SK-N-MC (cell line): ENCODE measurements around the gene HRH1.

Source experiments
- DNase-seq: peaks from one replicate; pipeline ENCODE4 v3.0.0-alpha.2; 2011; ENCODE audit warnings: low read depth, low spot score
- H3K27ac ChIP-seq: fragments of 200-600 bp; sonication (generic); 2 replicates; pipeline ENCODE4 v1.5.1; 2016; ENCODE audit warnings: mixed run types
- H3K36me3 ChIP-seq: fragments of 200-600 bp; sonication (generic); 2 replicates; pipeline ENCODE4 v1.6.1; 2017; ENCODE audit warnings: antibody characterized with exemption, low read length, mixed read lengths; ENCODE audit not compliant: insufficient read depth
- H3K4me3 ChIP-seq: fragments of 200-600 bp; sonication (generic); 2 replicates; pipeline ENCODE4 v1.5.1; 2016
- H3K9ac ChIP-seq: fragments of 200-600 bp; sonication (generic); 2 replicates; pipeline ENCODE4 v1.8.0; 2017; ENCODE audit warnings: mixed run types, mixed read lengths; ENCODE audit not compliant: insufficient read length
- H3K9me3 ChIP-seq: fragments of 200-600 bp; sonication (generic); 2 replicates; pipeline ENCODE4 v1.6.1; 2017; ENCODE audit warnings: low read depth, mild to moderate bottlenecking, antibody characterized with exemption, low read length, moderate library complexity, mixed read lengths
- EZH2 ChIP-seq: fragments of 200-600 bp; sonication (generic); IDR thresholded peaks from one replicate; pipeline ENCODE4 v1.6.1; 2017; ENCODE audit warnings: antibody characterized with exemption
- FOXP2 ChIP-seq: optimal IDR thresholded peaks from 2 replicates; pipeline ENCODE3; 2011; ENCODE audit warnings: mild to moderate bottlenecking, moderate library complexity; ENCODE audit not compliant: insufficient read depth; ENCODE audit errors: extremely low read length, control extremely low read depth
- POLR2AphosphoS5 ChIP-seq: IDR thresholded peaks from 2 replicates; pipeline ENCODE4 v1.6.1; 2012; ENCODE audit warnings: mild to moderate bottlenecking, low read depth, low read length, borderline replicate concordance

HRH1 gene

DNA sequence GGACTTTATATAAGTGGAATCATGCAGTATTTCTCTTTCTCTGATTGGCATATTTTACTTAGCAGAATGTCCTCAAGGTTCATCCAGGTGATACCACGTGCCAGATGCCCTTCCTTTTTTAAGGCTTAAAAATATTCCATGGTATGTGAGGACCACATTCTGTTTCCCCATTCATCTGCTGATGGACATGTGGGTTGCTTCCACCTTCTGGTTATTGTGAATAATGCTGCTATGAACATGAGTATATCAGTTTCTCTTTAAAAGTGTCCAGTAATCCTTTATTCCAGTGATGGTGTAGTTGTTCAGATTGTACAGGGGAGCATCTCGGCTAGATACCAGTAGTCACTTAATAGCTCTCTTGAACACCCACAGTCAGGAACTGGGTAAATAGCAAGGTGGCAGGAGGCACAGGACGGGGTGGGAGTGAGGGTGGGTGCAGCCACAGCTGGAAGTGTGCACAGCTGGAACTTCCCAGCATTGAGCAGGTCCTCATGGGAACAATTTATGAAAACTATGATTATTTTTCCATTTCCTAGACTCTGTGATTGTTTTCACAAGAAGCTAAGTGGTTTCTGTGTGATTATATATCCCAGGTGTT lies 67.6 kb downstream of the HRH1 start:
- DNase-seq = no peak
- H3K9me3 ChIP-seq = no peaks in the 10 kb centered on the region
- no peak overlapping the region for H3K9ac ChIP-seq
- no peak overlapping the region for H3K27ac ChIP-seq
- no peak overlapping the region for H3K4me3 ChIP-seq
- TF ChIP-seq POLR2AphosphoS5 (no peak), EZH2 (no peak), FOXP2 (no peak)
- no peaks in the 10 kb centered on the region for H3K36me3 ChIP-seq

DNA sequence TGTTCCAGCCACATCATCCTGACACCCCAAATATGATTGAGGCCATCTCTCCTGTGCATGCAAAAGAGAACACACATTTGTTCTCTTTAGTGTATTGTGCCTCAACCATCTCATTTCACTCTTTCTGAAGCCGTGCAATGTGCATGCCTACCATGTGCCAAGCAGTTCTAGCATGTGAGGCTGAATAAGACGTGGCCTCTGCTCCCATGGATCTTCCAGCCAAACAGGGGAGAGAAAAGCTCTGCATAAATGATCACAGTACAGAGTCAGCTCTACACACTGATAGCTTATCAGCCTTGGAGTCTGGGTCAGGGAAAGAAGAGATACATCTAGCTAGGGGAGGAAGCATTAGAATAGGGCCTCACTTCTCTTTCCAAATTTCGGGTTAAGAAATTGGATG lies 69.7 kb downstream of the HRH1 start:
- H3K27ac ChIP-seq = no peak overlapping the region
- TF ChIP-seq EZH2 = no peak
- no peak for TF ChIP-seq POLR2AphosphoS5
- TF ChIP-seq FOXP2 = no peak
- H3K36me3 ChIP-seq = no peaks in the 10 kb centered on the region
- H3K4me3 ChIP-seq = no peak overlapping the region
- no peak overlapping the region for H3K9ac ChIP-seq
- no peaks in the 10 kb centered on the region for H3K9me3 ChIP-seq
- no peak for DNase-seq

GRCh38 chr3:11224870-11225229 lies 70.6 kb downstream of the HRH1 start:
- no peak overlapping the region for H3K4me3 ChIP-seq

DNA sequence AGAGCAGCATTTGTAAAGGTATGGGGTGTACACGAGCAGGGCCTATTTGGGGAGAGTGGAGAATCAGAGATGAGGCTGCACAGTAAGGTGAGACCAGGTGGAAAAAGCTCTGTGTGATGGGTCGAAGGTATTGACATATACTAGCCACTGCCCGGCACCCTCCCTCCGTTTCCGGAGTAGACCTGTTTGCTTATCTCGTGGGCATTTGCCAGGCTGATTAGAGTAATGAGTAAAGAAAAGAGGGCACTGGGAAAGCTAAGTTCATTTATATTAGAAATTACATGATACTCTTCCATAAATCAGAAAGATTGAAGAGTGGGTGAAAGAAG lies 71.7 kb downstream of the HRH1 start:
- DNase-seq = no peak
- TF ChIP-seq FOXP2 (no peak), POLR2AphosphoS5 (no peak), EZH2 (no peak)
- Histone ChIP-seq H3K4me3 (no peak overlapping the region), H3K27ac (no peak overlapping the region), H3K9ac (no peak overlapping the region), H3K36me3 (no peaks in the 10 kb centered on the region), H3K9me3 (no peaks in the 10 kb centered on the region)

More at GRCh38 chr3:11224870-11225229, 70.6 kb downstream of the HRH1 start:
- Histone ChIP-seq H3K36me3 (no peaks in the 10 kb centered on the region), H3K27ac (no peak overlapping the region), H3K9me3 (no peaks in the 10 kb centered on the region), H3K9ac (no peak overlapping the region)
- DNase-seq = no peak
- TF ChIP-seq EZH2 = no peak
- TF ChIP-seq FOXP2 = no peak
- no peak for TF ChIP-seq POLR2AphosphoS5

DNA sequence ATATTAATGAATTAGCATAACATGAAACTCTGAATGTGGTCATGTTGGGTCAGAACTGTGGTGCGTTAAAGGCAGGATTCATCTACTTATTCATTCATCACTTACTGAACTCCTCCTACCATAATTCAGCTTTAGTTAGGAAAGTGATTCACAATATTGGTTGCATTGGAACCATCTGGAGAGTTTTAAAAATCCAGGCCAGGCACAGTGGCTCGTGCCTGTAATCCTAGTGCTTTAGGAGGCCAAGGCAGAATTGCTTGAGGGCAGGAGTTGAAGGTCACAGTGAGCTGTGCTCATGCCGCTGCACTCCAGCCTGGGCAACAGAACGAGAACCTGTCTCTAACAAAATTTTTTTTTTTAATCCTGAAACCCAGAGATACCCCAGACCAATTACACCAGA lies 73.7 kb downstream of the HRH1 start:
- TF ChIP-seq FOXP2 = no peak
- TF ChIP-seq EZH2 = no peak
- no peak for TF ChIP-seq POLR2AphosphoS5
- DNase-seq = no peak
- Histone ChIP-seq H3K36me3 (no peaks in the 10 kb centered on the region), H3K9me3 (no peaks in the 10 kb centered on the region), H3K27ac (no peak overlapping the region), H3K4me3 (no peak overlapping the region), H3K9ac (no peak overlapping the region)

- TF ChIP-seq POLR2AphosphoS5 (no peak), EZH2 (no peak), FOXP2 (no peak)
- no peak for DNase-seq
- no peak overlapping the region for H3K27ac ChIP-seq
Observed at GRCh38 chr3:11230125-11230524, 75.8 kb downstream of the HRH1 start.

DNA sequence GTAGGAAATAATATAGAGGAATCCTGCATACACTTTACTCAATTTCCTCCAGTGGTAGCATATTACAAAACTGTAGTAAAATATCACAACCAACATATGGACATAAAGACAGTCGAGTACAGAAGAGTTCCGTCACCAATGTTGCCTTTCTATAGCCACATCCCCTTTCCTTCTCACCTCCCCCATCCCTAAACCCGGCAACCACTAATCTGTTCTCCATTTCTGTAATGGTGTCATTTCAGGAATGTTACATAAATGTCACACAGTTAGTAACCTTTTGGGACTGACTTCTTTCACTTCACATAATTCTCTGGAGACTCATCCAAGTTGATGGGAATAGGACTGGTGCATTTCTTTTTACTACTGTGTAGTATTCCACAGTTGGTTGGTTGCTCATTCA lies 76.5 kb downstream of the HRH1 start:
- Histone ChIP-seq H3K27ac (no peak overlapping the region), H3K9me3 (no peaks in the 10 kb centered on the region), H3K9ac (no peak overlapping the region), H3K36me3 (no peaks in the 10 kb centered on the region), H3K4me3 (no peak overlapping the region)
- no peak for TF ChIP-seq FOXP2
- TF ChIP-seq EZH2 = no peak
- TF ChIP-seq POLR2AphosphoS5 = no peak
- DNase-seq = no peak

More at GRCh38 chr3:11230125-11230524, 75.8 kb downstream of the HRH1 start:
- no peak overlapping the region for H3K4me3 ChIP-seq
- H3K9ac ChIP-seq = no peak overlapping the region
- no peaks in the 10 kb centered on the region for H3K9me3 ChIP-seq
- H3K36me3 ChIP-seq = no peaks in the 10 kb centered on the region

DNA sequence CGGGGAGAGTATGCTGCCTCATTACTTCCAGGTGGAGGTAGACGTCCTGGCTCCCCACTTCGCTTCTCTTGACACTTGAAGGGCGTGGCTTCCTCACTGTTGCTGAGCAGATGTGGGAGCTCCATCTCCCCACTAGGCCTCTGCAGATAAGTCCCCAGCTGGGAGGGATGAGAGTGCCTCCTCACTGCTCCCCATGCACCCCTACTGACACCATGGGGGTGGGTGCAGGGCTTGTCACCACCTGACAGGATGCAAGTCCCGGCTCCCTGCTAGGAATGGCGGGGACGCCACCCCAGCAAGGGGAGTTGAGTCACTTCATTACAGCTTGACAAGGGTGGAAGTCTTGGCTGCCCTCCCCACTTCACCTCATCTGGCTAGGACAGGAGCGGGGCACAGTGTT lies 81.1 kb downstream of the HRH1 start:
- no peaks in the 10 kb centered on the region for H3K9me3 ChIP-seq
- H3K9ac ChIP-seq = no peak overlapping the region
- no peak overlapping the region for H3K27ac ChIP-seq
- no peaks in the 10 kb centered on the region for H3K36me3 ChIP-seq
- TF ChIP-seq EZH2 (no peak), FOXP2 (no peak)
- H3K4me3 ChIP-seq = no peak overlapping the region
- DNase-seq = no peak

DNA sequence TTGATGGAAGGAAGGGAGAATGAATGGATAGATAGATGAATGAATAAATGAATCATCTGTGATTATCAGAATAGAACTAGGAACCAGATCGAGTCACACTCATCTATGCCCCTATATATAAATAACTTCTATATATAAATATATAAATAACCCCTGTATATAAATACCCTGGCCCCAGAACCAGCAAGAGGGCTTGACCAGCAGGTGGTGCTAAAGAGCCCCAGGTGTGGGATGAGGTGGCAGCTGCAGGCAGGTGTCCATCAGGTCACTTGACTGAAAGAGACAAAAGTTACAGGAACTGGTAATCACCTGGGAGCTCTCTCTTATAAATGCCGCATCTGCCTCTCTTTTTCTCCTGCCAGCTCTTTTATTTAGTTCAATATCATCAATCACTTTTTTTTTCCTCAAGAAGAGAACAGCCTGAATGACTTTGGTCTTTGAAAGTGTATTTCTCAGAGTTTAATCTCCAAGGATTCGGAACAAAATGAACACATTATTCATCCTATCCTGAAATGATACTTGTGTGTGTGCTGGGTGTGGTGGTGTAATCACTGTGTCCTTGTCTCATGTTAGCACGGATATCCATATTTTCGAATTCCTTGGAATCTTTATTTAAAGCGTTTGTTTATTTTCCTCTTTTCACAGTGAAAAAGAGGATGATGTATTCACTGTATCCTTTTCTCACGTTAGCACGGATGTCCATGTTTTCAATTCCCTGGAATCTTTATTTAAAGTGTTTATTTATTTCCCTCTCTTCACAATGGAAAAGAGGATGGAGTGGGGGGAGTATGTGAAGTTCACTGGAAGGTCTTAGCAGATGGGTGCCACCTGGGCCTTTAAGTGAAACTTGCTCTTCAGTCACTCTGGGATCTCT lies 82.5 kb downstream of the HRH1 start:
- H3K27ac ChIP-seq = no peak overlapping the region
- TF ChIP-seq POLR2AphosphoS5 (no peak), FOXP2 (no peak), EZH2 (no peak)
- no peaks in the 10 kb centered on the region for H3K9me3 ChIP-seq
- H3K9ac ChIP-seq = no peak overlapping the region
- no peak for DNase-seq
- no peak overlapping the region for H3K4me3 ChIP-seq
- no peaks in the 10 kb centered on the region for H3K36me3 ChIP-seq
